GM21367 (cell line): ENCODE results near the gene HLA-DMB.
"Not testable (repeated sequence)": the region's sequence is repeated elsewhere in the genome, so short reads cannot be mapped to it uniquely, and the experiment has no call there.

Experiments used
- ATAC-seq: cut with Tn5 transposase; IDR thresholded peaks from one replicate; pipeline ENCODE4 v1.9.1; 2021; ENCODE audit not compliant: unreplicated experiment

HLA-DMB gene

DNA sequence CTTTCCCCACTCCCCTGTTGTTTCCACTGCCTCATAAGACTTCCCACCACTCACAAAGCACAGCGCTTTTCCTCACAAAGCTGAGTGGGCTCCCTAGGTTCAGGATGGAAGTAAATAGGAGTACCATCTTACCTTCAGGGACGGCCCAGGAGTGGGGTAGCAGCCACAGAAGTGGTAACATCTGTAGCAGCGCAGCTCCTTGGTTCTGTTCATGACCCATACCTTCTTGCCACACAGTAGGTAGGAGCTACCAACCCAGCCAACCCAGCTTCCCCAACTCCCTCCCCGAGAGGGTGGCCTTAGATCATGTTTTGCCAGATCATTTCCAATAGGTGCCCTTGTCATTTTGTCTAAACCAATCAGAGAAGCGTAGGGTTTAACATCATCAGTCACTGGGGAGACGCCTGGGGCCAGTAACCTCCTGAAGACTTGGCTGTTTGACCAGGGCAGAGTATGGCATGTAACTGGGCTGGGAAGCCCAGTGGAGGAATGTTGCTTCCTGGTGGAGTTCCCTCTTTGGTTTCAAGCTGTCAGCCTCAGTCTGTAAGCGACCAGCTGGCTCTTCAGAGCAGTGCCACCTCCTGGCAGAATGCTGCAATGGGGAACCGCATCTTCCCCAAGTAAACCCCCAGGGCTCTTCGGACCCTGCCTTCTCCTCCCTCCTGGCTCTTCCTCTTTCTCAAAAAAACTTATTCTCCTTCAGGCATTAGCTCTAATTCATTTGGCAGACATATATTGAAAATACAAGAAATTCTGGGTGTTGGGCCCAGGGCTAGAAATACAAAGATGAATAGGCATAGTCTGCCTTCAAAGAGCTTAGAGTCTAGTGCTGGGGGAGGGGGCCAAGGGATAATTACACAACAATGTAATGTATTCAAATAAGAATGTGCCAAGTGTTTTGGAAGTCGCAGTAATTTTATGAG, 12.2 kb upstream of the HLA-DMB start, which contains the start of gene HLA-DMA:
TSS of gene HLA-DMA (minus strand) at position 281 of the 923 bp plus-strand sequence. CDS start at position 220, 61 bp downstream.
- ATAC-seq, result peak; percentile 79

DNA sequence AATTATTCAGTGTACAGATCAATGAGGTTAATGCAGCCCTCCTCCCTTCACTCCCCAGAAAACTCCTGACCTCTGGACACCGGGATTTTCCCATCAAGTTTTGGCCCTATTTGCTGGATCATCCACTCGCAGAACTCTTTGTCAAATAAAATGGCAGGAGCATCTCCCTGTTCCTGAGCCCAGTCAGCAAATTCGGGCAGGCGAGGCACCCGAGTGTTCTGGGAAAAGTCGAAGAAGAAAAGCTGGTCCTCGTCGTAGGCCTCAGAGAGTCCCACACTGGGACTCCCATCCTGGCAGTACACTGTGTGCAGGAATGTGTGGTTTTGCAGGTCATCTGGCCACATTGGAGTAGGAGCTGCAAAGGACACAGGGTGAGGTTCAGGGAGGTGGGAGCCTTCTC, 9.6 kb upstream of the HLA-DMB start:
- no peak for ATAC-seq

DNA sequence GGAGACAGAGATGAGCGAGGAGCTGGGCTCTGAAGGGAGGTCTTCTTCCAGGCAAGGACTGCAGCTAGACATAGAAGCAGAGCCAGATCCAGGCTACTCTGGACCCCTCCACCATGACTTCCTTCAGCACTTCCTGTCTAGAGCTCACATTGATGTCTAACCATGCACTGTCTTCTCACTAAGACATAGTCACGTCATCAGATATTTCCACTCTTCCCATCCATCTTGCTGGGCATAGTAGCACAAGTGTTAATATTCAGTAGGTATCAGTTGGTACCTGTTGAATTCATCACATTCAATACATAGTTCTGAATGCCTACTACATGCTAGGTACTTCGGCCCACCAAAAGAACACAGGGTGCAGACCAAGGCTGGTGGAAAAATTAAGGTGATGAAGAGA, 9.2 kb upstream of the HLA-DMB start:
- no peak for ATAC-seq

DNA sequence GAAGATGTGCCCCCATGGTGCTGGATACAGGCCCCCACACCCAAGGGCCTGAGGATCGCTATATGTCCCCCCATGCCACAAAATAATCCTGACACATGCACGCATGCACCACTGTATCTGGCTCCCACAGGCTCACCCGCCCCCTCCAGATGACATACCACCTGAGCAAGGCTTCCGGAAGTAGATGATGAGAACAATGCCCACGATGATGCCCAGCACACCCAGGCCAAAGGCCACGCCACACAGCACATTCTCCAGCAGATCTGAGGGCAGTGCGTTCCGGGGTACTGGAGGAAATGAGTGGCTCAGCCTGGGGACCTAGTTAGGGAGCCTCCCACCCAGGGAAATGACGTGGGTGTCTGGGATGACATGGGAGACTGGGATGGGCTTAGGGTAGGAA, 8.3 kb upstream of the HLA-DMB start:
- ATAC-seq, result no peak

DNA sequence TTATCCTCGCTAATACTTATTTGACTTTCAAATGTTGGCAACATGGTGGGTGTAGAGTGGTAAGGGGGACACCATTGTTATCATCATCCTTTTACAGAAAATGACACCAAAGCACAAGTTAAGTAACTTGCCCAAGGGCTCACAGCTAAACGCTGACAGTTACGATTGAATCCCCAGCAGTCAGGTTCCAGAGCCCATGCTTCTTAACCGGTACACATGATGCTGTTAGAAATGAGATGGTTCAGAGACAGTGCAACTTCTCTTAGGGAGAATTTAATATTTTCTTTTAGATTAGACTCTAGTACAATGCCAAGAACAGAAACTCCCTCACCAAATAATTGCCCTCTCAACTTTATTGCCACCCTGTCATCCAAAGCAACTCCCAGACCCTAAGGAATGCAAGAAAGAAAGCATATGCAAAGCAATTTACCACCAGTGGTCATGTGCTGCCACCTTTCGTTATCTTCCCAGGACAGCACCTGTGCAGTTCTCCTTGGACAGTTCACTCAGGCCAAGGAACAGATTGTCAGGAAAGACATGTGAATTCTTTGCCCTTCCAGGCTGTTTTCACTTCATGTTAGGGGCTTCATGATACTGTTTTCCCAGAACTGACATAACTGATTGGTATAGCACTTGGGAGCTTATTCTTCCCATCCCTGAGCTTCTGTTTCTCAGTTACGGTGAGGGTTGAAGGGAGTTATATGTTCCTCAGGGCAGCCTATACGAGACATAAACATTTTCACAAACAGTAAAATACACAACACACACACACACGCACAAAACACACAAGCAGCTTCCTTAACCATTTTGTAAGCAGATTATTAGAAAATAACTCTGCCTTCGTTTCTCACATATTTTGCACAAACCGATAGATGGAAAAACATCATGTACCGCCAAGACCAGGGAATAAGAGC, 7.0 kb upstream of the HLA-DMB start:
- no peak for ATAC-seq

DNA sequence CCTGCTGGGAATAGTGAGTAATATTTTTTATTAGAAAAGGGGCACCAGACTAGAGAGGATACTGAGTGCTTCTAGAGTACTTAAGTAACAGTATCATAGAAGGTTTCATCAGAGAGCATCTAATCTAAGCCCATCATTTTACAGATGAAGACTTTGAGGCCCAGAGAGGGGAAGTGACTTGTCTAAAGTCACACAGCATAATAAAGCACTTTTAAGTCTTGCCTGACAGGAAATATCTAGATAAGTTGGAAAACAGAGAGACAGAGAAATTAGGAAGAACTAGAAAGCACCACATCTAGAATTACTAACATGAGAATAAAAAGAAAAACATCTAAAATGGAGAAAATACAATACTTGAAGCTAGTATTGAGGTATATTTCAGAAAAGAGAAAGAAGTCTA, 6.1 kb upstream of the HLA-DMB start:
- no peak for ATAC-seq

DNA sequence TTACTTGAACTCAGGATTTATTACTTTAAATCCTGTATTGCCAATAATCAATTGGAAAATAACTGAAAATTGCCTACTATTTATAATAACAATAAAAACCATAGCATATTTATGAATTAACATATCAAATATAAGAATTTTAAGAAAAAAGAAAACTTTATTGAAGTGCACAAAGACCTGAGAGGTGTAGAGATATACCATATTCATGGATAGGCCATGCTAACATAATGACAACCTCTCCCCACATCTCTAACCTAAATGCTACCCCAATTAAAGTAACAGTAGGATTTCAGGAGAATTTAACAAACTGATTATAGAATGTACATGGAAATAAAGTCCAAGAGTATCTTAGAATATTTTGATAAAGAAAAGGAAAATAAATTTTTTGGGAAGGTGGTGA, 5.1 kb upstream of the HLA-DMB start:
- ATAC-seq, result no peak

DNA sequence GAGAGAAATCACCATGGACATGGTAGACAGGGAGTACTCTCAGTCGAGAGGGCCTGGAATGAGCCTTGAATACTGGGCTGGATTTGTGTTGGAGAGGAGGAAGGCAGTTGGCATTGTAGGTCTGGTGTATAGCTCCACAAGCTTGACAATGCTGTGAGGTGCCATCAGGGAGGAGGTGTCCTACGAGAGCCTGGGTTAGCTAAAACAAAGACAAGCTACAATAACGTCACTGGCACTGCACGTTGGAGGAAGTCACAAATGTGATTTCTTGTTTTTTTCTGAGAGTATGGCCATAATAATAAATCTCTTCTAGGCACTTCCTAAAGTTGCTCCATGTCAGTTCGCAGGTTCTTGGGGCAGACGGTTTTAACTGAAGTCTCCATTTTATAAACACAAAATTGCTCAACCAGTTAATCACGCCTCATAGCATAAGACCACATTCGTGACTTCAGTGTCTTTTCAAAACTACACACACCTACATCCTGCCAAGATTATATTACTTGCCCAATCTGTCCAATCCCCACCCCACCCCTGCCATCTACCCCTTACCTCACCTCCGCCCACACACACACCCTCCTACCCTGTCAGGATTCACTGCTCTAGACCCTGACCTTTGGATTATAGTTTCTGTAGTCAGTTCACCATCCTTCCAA, 4.4 kb upstream of the HLA-DMB start:
- no peak for ATAC-seq

DNA sequence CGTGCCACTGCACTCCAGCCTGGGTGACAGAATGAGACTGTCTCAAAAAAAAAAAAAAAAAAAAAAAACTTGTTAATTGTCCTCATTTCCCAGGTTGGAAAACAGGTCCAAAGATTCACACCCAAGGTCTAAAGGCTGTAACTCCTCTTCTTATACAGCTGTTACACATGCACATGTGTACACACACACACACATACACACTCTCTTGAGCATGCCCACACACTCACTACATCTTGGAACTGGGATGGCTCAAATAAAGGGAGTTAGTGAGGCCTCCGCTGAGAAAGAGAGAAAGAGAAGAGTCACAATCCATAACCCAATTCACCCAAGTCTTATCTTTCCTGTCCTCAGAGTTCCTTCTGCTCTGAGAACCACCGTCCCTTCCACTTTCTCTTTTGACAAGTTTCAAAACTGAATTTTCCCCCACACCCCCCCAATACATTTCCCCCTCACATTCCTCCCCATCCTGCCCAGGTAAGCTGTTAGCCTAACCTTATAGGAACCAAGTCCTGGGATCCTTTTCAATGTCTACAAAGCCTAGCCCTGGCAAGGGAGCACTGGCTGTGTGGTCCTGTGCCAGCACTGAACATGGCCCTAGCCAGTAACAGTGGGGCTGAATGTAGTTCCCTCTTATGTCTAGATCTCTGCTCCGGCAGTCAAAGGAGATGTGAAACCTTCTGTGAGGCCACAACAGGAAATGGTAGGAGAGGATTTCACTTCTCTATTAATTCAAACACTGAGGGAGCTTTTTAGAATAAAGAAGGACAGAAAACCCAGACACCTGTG, 3.2 kb upstream of the HLA-DMB start:
- ATAC-seq, result peak; percentile 34

DNA sequence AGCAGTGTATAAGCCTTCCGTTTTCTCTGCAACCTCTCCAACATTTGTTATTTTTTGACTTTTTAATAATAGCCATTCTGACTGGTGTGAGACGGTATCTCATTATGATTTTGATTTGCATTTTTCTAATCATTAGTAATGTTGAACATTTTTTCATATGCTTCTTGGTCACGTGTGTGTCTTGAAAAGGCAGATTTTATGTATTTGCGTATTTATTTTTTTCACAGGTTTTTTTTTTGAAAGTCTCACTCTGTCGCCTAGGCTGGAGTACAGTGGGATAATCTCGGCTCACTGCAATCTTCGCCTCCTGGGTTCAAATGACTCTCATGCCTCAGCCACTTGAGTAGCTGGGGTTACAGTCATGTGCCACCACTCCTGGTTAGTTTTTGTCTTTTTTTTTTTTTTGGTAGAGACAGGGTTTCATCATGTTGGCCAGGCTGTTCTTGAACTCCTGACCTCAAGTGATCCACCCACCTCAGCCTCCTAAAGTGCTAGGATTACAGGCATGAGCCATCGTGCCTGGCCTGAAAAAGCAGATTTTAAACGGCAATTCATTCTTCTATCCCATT, 1.8 kb upstream of the HLA-DMB start:
- ATAC-seq, result not testable (repeated sequence)

DNA sequence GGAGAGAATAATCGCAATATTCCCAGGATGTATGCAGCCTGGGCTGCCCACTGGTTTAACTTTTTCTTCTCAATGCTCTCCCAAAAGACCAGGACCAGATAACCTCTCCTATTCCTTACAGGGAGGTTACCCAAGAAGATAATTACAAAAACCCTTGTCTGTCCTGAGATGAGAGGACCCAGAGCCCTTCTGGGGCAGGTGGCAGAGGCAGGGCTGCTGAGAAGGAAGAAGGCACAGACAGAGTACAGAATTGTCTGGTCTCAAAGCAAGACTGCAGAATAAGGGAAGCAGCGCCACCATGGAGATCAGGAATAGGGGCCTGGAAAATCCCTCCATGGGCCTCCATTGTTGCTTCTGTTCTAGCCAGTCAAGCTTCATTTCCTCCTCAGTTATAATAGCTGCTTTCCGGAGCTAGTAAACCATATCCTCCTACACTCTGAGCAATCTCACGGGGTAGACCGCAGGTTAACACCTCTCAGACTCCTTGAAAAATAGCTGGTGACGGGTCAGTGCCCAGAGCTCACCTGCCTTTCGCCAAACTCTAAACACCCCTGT, 463 bp upstream of the HLA-DMB start:
- ATAC-seq, result peak; percentile 38

DNA sequence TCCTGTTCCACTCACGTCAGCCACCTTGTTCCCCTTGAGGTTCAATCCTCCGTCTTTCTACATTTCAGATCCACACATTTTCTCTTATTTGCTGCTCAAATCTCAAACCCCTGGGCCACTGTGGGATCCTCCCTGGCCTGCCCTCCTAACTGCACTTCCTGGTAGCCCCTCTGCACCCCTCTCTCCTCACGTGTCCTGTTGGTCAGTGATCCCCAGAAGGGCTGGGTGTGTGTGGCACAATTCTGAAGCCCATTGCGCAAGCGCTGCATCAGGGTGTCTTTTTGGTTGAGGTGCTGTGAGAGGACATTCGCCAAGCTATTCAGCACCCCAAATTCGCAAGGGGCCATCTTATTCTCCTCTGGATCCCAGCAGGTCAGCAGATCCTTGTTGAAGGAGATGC, 2.3 kb downstream of the HLA-DMB start:
- ATAC-seq, result no peak

DNA sequence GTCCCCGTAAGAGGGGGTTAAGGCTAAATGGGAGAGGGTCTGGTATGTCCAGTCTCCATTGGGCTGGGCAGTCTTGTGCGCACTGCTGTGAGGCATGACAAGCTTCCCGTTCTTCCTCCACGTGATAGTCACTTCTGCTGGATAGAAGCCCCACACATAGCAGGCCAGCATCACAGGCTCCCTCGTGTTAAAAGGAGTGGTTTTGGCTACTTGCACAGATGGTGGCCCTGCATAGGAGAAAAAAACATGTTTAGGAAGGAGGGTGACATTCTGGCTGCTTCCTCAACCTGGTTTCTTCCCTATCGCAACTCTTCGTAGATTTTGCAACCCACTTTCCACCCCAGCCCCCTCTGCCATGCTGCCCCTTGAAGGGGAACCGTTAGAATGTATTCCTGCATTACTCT, 3.6 kb downstream of the HLA-DMB start:
- no peak for ATAC-seq

DNA sequence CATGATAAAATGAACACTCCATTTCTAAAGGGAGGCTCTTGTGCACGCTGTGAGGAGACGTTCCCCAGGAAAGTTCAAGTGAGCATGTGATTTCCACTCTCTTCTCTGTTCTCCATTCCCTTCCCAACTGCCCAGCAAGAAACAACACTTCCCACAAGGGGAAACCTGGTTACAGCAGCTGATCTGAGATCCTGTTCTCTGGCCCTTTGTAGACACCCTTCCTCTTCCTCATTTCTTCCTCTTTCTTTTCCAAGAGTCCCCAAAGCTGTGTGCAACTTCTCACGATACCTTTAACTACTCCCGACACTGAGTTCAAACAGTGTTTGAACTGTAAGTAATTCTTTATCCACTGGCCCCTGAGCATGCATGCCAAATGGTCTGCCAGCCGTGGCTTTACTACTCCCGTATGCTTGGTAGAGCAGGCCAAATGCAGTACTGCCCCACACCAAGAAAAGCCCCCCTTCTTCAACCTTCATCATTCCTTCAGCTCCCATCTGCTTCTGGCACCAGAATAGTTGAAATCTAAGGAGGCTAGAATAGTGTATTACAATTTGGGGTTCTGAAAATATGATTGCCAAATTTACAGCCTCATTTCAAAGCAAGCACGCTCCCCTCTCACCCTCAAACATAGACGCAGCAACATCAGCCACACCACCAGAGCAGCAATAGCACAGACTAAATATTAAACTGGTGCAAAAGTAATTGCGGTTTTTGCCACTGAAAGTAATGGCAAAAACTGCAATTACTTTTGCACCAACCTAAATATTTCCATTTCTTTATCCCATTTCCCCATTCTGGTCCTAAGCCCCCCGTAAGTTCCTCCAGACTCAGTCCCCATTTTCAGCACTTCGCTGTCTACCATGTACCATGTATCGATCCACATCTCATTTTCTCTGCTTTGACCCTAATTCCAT, 4.3 kb downstream of the HLA-DMB start:
- no peak for ATAC-seq

DNA sequence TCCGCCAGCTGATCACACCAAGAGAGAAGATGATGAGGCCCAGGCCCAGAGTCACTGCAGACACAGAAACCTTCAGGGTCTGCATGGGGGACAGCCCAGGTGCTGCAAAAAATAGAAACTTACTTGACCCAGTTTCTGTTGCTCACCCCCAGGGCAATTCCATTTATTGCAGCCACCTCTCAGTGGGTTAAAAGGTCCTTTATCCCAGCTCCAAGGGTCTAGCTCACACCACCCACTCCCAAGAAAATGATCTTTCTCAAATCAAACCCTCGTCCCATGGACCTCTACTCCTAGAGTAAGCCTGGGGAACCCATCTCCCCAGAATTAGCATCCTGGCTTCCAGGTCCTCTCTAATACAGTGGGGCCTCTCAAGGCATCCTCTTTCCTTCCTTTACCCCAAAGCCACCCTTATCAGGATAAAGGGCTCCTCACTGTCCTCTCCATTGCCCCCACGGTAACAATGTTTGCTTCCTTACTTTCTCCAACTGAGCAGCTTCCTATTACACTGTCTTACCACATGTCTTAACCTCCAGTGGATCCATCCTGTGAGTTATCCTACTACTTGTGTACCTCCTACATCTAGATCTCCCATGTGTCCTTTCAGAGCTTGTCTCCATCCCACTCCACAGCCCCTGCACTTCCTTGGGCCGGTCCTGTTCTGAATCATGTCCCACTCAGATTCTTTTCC, 5.1 kb downstream of the HLA-DMB start:
- ATAC-seq, result no peak

DNA sequence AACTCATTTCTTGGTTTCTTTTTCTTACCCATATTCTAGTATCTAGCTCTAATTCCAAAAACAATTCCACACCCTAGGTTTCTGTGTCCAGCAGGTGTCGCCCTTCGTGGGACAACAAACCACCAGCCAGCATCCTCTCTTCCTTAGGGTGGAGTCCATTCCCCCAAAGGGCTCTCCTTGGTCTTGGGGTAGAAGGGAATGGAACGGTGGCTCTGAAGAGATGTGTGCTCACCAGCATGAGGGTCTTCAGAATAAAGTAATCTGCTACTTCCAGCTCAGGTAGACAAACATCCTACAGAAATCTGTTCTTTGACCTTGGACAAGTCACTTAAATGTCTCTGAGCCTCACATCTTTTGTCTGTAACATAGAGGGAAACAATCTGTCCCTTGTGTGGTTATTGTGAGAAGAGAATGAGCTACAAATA, 7.2 kb downstream of the HLA-DMB start:
- ATAC-seq, result no peak

DNA sequence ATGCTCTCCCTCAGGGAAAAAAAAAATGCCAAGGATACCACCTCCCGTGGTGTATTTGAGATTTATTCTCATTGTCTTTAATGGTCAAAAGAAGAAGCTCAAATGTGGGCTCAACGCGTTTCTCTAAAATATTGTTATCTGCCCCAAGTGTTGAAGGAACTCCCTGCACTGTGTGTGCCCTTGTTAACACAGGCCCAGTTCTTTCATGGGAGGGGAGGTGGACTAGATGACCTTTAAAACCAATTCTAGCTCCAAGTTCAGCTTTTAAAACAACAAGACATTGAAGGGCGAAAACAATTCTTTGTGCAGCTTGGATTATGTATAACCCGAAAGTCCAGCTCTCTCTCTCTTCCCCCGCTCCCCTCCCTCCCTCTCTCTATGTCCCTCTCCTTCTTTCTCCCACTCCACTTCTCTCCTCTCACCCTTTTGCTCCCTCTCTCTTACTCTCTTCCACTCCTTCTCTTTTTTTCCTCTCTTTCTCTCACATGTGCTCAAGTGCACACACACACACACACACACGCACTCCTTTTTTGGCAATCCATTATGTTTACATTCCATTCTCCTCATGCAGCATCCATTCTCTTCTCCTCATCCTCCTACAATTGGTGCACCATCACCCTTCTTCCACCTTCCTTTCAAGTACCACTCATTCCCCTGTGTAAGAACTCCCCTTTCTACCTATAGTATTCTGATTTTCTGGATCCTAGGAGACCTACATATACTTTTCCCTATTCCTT, 8.5 kb downstream of the HLA-DMB start:
- no peak for ATAC-seq
